Activated naive CD4-positive, alpha-beta T cell treated with anti-CD3 and anti-CD28 coated beads, Interleukin-2, amount 50 U/mL, for 16 hours (primary cell): ENCODE data around the gene MRRF.
"Not testable (repeated sequence)": the region's sequence is repeated elsewhere in the genome, so short reads cannot be mapped to it uniquely, and the experiment has no call there.

Experiments
- DNase-seq: peaks from one replicate; pipeline ENCODE4 v3.0.0-alpha.2; 2020

Gene MRRF

DNA sequence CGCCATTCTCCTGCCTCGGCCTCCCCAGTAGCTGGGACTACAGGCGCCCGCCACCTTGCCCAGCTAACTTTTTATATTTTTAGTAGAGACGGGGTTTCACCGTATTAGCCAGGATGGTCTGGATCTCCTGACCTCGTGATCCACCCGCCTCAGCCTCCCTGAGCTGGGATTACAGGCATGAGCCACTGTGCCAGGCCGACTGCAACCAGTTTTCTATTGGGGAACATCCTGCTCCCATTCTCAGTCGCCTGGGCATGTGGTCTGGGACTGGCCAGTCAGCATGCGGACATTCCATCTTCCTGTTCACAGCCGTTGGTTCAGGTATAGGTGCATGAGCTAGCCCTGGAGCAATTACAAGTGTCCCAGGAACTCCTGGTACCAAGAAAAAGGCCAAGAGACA lies 98.4 kb downstream of the MRRF start:
- DNase-seq = not testable (repeated sequence)

DNA sequence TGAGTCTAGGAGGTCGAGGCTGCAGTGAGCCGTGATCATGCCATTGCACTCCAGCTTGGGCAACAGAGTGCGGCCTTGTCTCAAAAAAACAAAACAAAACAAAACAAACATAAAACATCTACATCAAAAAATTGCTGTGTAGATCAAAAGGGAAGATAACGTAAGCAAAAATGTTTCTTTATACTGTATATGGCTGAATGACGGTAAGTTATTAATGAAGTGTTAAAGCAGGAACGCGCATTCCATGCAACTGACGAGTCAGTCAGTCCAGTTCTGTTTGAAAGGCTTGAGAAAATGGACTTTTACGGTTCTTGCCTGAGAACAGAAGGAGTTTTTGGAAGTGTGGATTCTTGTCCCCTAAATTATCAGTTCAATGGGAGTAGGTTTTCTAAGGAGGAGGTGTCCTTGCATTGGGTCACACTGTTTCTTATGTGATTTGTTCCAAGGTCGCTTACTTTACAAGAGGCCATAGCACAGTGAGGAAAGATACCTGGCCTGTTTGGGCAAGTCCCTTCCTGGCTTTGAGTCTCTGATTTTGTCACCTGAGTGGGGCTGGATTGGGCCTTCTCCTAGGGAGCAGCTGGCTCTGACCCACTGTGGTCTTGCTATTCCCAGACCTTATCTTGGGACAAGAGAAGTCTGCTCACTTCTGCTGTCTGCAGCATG lies 99.6 kb downstream of the MRRF start:
- no peak for DNase-seq

DNA sequence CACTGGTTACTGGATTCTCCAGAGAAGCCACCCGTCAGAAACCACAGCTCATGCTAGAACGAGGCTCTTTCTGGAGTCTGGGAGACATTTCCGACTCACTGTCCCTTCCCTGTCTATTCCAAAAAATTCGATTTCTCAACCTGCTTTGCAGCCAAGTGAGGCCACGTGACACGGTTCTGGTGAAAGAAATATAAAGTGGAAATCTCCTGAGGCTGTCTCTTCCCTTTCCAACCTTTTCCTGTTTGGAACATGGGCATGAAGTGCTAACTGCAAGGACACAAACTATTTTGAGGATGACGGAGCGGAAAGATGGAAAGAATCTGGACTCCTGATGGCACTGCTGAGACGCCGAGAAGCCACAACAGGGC lies 100.1 kb downstream of the MRRF start:
- no peak for DNase-seq

DNA sequence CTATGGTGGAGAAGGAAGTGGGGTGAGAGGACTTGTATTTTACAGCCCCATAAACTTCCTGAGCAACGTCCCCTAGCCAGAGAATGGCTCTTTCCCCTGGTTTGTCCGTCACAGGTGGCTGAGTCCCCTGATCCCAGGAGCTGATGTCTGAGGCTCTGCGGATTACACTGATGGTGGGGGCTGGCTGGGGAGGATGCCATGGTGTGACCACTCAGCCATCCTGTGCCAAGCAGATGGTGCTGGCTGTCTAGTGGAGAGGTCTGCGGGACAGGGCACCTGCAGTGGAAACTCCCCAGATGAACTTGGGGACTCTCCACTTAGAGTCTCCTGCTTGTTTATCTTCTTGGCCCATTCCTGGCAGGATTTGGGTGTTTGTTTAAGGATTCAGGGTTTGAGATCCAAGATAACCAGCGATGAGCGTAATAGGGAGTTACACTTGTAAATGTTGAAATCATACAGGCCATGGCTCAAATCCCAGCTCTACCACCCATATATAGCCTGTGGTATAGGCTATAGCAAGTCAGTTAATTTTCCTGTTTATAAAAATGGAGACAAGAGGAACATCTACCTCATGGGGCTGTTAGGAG lies 101.5 kb downstream of the MRRF start:
- no peak for DNase-seq

DNA sequence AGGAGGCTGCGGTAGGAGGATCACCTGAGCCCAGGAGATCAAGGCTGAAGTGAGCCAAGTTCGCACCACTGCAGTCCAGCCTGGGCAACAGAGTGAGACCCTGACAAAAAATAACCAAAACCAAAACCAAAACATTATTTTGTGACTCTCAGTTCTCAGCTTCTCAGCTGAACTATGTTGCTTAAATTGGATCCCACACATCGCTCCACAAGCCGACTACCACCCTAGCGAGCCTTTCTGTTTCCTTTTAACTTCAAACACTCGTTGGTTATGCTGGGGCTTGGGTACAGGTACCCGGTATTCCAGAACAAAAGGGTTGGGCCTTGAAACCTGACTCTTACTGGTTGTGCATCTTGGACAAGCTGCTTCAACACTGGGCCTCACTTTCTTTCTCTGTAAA lies 102.4 kb downstream of the MRRF start:
- DNase-seq = no peak

DNA sequence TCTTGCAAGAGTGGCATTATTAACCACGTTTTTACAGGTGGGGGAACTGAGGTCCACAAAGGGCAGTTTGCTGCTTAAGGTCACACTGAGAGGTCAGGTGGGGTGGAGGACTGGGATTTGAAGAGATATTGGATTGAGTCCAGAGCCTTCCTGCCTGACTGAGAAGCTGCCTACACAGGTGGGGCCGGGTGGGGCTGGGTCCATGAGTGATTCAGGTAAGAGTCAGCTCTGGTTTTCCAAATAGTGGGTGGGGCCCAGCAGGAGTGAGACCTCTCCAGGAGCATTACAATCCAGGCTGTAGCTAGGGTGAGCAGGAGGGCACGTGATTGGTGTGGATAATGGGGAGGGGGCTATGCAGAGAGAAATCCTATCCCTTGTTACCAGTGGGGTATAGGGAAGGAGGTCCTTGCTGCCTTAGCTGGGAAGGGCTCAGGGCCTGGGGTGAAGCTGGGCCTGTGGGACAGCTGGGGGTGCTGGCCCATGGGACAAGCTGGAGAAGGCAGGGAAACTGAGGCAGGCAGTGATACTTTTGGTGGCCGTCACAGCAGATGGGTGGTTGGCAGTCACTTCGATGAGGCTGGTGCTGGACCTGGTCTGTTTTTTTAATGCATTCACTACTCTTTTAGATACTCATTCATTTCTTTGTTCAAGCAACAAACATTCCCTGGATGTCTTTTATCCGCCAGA lies 103.2 kb downstream of the MRRF start:
- DNase-seq = no peak

DNA sequence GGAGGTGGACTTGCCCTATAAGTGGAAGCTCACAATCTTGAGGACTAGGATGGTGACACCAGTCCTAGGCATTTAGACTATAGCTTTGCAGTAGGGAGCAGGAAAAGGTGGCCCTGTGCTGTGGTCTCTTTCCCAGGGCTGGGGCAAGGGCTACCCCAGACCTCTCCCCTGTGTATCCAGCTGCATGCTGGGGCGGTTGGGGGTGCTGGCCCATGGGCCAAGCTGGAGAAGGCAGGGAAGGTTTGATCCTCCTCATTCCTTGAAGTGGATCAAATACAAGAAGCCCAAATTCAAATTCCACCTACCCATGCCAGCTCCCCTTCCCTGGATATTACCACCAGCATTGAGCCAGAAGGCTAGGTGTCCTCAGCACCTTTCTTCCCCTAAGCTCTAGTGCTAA lies 104.0 kb downstream of the MRRF start:
- no peak for DNase-seq

DNA sequence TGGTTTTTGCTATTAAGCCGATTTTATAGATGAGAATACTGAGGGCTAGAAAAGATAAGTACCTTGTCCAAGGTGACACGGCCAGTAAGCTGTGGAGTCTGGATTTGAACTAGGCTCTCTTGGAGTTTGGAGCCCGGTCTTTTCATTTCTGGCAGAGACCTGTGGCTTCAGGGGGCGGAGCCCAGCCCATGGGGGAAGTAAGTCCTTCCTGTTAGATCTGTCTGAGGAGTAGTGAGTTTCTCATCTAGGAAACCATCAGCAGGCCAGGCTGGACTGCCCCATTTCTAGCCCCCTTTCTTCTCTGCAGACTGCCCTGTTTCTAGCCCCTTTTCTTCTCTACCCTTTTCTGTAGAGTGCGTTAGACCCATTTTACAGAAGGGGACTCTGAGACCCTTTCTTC lies 105.6 kb downstream of the MRRF start:
- DNase-seq = no peak

DNA sequence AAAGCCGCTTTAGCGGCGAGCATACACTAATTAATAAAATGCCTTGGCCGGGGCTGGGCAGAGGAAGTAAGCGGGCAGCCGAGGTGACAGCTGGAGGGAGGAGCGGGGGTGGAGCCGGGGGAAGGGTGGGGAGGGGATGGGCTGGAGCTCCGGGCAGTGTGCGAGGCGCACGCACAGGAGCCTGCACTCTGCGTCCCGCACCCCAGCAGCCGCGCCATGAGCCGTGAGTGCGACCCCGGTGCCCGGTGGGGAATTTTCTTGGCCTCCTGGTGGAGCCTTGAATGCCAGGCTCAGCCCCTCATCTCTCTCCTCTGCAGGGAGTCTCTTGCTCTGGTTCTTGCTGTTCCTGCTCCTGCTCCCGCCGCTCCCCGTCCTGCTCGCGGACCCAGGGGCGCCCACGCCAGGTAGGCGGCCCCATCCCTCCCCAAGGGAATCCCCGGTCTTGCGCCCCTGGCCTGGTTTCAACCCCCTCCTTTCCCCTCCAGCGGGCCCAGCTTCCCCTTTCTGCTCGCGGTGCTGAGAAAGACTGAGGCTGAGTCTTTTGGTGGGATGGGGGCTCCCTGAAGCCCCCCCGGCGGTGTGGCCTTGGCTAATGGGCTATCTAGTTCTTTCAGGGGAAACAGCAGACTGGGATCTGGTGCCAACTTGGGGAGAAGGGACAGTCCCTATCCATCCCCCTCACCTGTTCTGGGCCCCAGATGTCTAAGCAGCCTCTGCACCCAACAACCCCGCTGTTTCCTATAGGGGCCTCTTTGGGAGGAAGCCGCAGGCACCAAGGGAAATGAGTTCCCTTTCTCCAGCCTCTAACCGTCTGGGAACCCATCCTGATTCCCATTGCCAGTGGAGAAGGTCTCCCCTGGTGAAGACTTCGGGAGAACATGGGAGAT lies 106.4 kb downstream of the MRRF start, which contains the start of gene PTGS1:
Gene PTGS1 (plus strand): TSS at position 156 of the 887 bp plus-strand sequence. CDS start 61 bp downstream, at position 217.
- no peak for DNase-seq

DNA sequence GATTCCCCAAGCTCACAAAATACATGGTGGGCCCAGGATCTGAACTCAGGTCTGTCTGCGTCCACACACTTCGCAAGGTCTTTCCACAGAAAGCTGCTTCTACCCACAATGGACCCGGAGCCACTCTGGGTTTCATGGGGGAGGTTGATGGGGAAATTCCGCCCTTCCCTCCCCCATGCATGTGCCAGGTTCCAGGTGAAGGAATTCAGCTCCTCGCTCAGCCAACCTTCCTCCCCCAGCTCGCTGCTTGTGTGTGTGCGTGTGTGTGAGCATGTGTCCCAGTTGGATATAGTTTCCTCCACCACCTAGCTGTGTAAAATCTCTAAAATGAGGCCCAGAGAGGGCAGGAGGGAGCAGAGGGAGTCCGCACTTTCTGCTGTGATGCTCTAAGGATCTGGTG lies 107.2 kb downstream of the MRRF start:
- no peak for DNase-seq

DNA sequence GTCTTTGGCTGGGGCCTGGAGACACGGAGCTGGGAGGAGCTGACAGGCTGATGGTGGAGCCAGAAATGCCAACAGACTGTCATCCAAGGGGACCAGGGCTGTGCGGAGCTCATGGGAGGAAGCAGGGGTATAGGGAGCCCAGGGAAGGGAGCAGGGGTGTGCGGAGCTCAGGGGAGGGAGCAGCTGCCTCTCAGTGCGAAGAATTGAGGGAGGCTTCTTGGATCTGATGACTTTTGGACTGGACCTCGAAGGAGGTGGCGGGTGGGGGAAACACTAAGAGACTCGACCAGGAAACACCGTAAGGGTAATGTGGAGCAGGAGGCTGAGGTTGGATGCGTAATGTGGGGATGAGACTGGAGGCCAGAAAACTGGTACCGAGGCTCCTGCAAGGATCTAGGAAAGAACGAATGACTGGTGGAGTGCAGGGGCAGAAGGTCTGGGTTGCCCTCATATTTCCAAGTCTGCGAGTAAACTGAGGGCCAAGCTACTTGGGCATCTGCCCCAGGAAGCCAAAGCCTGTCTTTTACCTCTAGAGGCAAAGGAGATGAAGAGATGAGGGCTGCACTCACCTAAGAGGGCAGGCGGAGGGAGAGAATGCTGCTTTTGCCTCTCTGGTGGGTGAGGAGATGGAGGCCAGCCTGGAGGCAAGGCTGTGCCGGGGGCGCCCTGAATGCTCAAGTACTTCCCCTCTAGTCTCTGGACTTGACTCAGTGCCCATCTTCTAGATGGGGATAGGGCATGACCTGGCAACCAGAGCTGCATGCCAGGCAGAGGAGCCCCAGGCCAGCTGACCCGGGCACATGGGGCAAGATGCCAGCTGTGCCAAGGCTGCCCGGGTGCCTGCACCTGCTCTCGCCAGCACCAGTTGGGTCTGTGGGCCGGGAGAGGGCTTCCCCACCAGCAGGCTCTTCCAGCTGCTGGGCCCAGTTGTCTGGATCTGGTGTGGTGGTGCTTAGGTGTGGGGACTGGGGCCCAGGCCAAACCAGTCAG lies 108.5 kb downstream of the MRRF start:
- DNase-seq = no peak

DNA sequence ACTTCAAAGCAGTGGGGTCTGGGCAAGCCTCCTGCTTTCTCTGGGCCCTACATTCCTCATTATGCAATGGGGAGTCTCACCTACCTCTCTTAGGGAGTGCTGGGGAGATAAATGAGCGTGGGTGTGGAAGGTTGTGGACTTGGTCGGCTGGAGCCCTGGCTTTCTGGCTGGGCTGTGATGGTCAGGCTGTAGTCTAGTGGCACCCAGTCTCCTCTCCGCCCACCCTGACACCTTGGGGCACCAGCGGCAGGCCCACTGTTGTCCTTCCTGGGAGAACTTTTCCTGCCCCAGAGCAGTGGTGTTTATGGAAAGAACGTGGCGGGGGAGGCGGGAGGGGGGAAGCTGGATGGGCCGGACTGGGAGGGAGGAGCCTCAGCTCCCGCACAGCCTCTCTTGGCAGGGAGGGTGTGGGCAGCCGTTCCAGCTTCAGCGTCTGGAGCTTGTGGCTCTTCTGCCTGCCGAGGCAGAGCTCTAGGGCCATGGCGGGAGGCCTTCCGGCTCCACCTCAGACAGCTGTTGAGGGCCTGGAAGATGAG lies 110.3 kb downstream of the MRRF start:
- DNase-seq = no peak

DNA sequence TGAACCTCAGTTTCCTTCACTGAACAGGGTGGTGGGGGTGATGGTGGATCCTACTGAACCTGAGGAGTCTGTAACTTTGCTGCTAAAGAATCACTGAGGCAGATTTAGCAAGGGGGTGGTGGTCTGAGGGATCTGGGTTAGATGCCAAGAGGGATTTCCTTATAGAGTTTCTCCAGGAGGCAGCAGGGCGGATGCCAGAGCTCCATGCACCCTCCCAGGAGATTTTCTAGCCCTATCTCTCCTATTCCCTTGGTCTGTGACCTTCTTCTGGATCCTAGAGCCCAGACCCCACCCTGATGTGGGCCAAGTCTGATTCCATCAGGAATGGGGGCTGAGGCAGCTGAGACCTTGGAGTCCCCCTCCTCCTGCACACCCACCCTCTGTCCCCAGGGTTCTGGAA lies 112.1 kb downstream of the MRRF start:
- no peak for DNase-seq

DNA sequence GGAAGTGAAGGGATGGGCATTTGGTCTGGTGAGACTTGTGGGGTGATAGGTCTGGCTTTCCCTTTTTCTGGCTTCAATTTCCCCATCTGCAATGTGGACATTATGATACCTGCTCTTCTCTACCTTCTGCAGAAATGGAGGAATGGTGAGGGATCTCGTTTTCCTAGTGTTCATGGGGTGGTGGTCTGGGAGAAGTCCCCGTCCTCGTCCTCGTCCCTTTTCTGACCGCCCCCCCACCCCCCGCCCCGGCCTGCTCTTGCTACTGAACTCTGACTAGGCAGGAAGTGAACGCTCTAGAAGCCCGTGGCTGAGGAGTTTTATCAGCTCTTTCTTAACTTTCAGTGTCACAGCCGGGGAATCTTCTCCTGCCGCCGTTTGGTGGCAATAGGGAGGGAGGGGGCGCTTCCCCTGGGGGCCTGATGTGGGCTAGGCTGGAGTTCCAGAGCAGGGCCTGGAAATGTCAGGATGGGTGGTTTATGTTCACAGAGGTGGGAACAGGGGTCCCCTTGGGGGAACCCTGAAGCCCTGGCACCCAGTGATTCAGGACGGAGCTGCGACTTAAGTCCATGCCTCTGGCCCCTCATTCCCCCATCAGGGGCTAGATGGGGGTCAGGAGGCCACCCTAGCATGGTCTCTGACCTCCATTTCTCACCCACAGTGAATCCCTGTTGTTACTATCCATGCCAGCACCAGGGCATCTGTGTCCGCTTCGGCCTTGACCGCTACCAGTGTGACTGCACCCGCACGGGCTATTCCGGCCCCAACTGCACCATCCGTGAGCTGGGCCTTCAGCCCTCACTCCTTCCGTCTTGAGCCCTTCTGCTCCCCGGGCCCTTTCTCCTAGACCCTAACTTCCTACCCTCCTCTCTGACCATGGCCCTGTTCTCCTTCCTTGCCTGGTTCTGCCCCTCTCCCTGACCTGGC lies 112.8 kb downstream of the MRRF start:
- DNase-seq = no peak

DNA sequence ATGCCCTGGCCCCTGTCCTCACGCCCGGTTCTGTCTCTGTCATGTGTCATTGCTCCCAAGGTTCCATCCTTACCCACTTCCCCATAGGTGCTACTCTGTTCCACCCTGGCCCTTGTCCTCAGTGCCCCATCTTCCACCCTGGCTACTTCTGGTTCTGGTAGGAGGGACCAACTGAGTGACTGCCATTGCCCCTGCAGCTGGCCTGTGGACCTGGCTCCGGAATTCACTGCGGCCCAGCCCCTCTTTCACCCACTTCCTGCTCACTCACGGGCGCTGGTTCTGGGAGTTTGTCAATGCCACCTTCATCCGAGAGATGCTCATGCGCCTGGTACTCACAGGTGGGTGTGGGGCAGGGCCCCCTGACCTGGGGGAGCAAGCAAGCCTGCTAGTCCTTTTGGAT lies 113.6 kb downstream of the MRRF start:
- no peak for DNase-seq

DNA sequence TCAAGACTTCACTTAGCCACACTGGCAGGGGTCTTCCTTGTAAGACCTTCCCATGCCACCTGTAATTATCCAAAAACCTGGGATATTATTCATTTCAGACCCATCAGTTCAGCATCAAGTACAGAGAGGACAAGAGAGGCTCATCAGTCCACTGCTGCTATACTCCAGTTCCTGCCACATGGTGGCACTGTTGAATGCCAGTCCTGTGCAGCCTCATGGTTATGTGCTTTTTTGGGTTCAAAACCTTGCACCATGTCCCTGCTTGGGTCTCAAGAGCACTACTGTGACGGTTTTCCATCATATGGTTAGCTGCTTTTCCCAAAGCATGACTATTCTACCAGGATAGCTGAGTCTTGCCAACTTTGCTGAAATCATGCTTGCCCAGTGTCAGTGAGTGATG lies 114.7 kb downstream of the MRRF start:
- no peak for DNase-seq

DNA sequence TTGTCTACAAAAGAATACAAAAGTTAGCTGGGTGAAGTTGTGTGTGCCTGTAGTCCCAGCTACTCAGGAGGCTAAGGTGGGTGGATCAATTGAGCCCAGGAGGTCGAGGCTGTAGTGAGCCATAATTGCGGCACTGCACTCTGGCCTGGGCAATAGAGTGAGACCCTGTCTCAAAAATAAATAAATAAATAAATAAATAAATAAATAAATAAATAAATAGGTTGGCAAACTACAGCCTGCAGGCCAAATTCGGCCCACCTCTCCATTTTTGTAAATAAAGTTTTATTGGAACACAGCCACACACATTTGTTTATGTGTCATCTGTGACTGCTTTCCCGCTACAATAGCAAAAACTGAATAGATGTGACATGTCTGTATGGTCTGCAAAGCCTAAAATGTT lies 115.6 kb downstream of the MRRF start:
- no peak for DNase-seq
